ENCODE data around the gene CALHM6.

- TF ChIP-seq CTCF (conservative IDR thresholded peaks at IDR 0.05; ENCODE audit: low read depth, low read length) (no peak), EZH2 (IDR thresholded peaks at IDR 0.05; ENCODE audit: borderline replicate concordance, low read depth, low read length, poor library complexity, severe bottlenecking) (no peak)
These were observed 21.6 kb upstream of the CALHM6 start for GRCh38 chr6:116439522-116440051.

Data from A673 (cell line).